ENCODE measurements around the gene SLC25A43. TPM values are rescaled to one million over a fixed set of nuclear protein-coding genes. Genes with fewer than 3 reads are reported as not detected.
"Not testable (repeated sequence)": the region's sequence is repeated elsewhere in the genome, so short reads cannot be mapped to it uniquely, and the experiment has no call there.

The SLC25A43 gene
- total RNA-seq, 1 donor, result 3.0 TPM

DNA sequence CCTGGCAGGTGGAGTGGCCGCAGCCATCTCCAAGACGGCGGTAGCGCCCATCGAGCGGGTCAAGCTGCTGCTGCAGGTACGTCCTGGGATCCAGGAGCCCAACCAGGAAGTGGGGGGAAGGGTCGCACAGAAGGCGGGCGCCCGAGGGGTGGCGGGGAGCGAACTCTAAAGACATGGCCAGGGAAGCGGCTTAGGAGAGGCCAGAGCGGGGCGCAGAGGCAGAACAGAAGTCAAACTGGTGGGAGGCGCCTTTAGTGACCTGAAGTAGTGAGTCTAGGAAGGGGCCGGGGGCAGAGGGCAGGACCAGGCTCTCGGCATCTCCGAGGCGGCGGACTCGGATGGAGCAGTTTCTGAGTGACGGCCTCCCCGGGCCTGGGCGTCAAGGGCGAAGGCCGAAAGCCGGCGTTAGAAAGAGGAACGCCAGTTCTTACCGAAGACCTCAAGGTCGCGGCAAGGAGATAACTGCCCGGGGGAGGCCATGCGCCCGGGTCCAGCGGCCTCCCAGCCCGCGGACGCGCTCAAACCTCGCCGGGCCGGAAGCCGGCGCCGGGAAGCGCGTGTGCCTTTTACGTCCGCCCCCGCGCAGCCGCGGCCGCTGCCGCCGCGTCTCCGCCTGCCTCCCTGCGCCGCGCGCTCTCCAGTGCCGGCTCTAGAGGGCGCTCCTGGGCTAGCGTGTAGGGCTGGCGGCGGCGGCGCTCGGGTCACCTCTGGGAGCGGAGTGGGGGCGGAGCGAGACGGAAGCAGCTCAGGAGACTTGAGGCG, 69.6 kb downstream of the SLC25A43 start:
- Histone ChIP-seq H3K4me3 (ENCODE audit: low read length) (peak overlapping the region; percentile 78), H3K9me3 (ENCODE audit: low read depth, low read length) (no peaks in the 10 kb centered on the region), H3K4me1 (ENCODE audit: insufficient read depth, low read length) (peaks cover 10% of the 10 kb centered on the region), H3K27me3 (ENCODE audit: insufficient read depth, low read length) (no peaks in the 10 kb centered on the region)

DNA sequence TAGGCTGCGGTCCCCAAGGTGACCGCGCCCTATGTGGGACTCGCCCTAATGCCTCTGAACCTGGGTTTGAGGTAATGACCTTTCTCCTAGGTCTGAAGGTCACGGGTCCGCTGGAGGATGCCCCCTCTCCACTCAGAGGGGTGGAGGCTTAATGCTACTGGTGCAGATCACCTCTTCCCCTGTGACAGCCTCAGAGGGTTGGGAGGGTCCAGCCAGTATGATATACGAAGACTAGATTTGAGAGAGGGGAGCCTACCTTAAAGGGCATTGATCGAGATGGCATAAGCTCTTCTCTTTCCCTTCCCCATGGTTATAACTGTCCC, 70.1 kb downstream of the SLC25A43 start:
- H3K4me1 ChIP-seq (ENCODE audit: insufficient read depth, low read length), result peaks cover 10% of the 10 kb centered on the region
- H3K27me3 ChIP-seq (ENCODE audit: insufficient read depth, low read length), result no peaks in the 10 kb centered on the region
- peak overlapping the region; percentile 78 for H3K4me3 ChIP-seq (ENCODE audit: low read length)
- H3K9me3 ChIP-seq (ENCODE audit: low read depth, low read length), result no peaks in the 10 kb centered on the region

GRCh38 chrX:119474615-119475388, 75.7 kb downstream of the SLC25A43 start:
- Histone ChIP-seq H3K4me1 (ENCODE audit: insufficient read depth, low read length) (peaks cover under 1% of the 10 kb centered on the region), H3K9me3 (ENCODE audit: low read depth, low read length) (no peaks in the 10 kb centered on the region), H3K4me3 (ENCODE audit: low read length) (no peak overlapping the region), H3K27me3 (ENCODE audit: insufficient read depth, low read length) (no peaks in the 10 kb centered on the region)

DNA sequence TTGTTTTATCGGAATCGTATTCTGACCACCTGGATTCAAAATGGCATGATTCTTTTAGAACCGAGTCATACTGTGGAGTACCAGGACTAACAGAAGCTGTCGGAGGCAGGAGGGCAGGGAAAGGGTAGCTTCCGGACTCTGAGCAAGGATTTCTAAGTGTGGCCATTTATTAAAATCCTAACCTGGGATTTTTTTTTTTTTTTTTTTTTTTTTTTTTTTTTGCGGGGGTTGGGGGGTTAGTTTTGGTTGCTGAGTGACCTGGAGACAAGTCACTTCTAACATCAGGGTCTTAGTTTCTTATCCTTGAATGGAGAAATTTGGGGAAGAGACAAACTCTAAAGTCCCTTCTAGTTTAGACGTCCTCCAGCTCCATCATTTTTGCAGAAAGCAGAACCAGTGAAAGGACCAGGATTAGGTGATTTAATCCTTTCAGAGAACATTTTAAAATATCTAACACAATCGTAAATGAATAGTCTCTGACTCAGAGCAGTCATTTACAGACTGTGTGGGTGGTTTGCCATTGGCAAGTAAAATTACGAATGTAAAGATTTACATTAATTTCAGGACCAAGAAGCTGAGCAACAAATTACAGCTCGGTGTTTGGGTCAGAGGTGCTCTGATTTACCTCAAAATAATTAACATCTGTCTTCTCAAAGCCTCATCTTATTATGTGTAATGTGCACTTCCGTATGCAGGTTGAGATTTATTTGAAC, 76.4 kb downstream of the SLC25A43 start:
- H3K4me3 ChIP-seq (ENCODE audit: low read length), result no peak overlapping the region
- H3K9me3 ChIP-seq (ENCODE audit: low read depth, low read length), result no peaks in the 10 kb centered on the region
- H3K4me1 ChIP-seq (ENCODE audit: insufficient read depth, low read length), result no peaks in the 10 kb centered on the region
- H3K27me3 ChIP-seq (ENCODE audit: insufficient read depth, low read length), result no peaks in the 10 kb centered on the region

DNA sequence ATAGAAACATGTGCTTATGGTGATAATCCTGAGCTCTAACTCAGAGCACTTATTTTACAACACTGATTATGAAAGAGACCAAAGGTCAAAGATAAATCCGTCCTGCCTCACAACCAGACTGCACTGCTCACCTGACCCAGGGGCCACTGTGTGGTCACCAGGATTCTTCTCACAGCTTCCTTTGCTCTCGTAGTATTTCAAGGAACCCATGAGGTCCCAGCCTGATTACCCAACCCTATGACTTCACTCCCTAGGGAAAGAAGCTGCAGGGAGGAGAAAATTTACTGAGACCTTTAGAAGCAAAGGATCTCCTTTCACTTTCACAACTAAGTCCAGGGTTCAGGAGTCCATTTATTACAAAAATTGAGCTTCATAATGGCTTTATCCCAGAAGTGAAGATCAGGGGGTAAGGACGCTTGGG, 78.7 kb downstream of the SLC25A43 start:
- Histone ChIP-seq H3K4me1 (ENCODE audit: insufficient read depth, low read length) (peaks cover 9% of the 10 kb centered on the region), H3K27me3 (ENCODE audit: insufficient read depth, low read length) (no peaks in the 10 kb centered on the region)

DNA sequence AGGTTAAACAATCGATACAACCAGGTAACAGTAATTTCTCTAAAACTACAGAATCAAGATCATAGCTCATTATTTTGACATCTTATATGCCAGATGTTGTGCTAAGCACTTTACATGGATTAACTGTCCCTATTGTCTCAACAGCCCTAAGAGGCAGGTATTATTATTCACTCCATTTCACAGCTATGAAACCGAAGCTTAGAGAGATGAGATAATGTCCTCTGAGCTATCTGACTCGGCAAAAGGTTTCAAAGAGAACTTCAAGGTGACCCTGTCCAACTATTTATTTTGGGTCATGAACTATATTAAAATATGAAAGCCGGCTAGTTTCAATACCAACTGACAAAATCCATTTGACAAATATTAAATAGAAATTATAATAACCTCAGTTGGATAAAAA, 79.4 kb downstream of the SLC25A43 start:
- Histone ChIP-seq H3K9me3 (ENCODE audit: low read depth, low read length) (no peaks in the 10 kb centered on the region), H3K4me3 (ENCODE audit: low read length) (no peak overlapping the region)

More for the DNA sequence above, 78.7 kb downstream of the SLC25A43 start:
- H3K9me3 ChIP-seq (ENCODE audit: low read depth, low read length), result no peaks in the 10 kb centered on the region
- no peak overlapping the region for H3K4me3 ChIP-seq (ENCODE audit: low read length)

GRCh38 chrX:119479845-119480244, 80.7 kb downstream of the SLC25A43 start:
- Histone ChIP-seq H3K27me3 (ENCODE audit: insufficient read depth, low read length) (no peaks in the 10 kb centered on the region), H3K9me3 (ENCODE audit: low read depth, low read length) (no peaks in the 10 kb centered on the region), H3K4me3 (ENCODE audit: low read length) (no peak overlapping the region), H3K4me1 (ENCODE audit: insufficient read depth, low read length) (peaks cover 9% of the 10 kb centered on the region)

More for the DNA sequence above, 79.4 kb downstream of the SLC25A43 start:
- H3K27me3 ChIP-seq (ENCODE audit: insufficient read depth, low read length), result no peaks in the 10 kb centered on the region
- H3K4me1 ChIP-seq (ENCODE audit: insufficient read depth, low read length), result peaks cover 9% of the 10 kb centered on the region

GRCh38 chrX:119481323-119481801, 82.2 kb downstream of the SLC25A43 start:
- Histone ChIP-seq H3K27me3 (ENCODE audit: insufficient read depth, low read length) (no peaks in the 10 kb centered on the region), H3K9me3 (ENCODE audit: low read depth, low read length) (no peaks in the 10 kb centered on the region), H3K4me1 (ENCODE audit: insufficient read depth, low read length) (peaks cover 9% of the 10 kb centered on the region), H3K4me3 (ENCODE audit: low read length) (no peak overlapping the region)

DNA sequence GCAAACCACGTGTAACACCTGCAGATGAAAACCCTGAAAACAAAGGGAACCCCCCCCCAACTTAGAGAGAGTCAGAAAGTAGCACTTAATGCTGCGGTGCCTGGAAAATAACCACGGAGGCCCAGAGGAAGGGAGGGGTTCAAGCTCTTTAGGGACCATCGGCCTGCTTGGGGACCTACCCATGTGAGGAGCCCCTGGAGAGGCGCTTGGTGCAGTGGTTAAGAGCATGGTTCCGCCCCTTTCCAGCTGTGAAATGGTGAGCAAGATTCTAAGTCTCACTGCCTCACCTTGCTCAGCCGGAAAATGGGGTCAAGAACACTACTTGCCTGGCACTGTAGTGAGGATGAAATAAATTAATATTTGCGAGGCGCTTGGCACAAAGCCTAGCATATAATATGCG, 82.9 kb downstream of the SLC25A43 start:
- Histone ChIP-seq H3K27me3 (ENCODE audit: insufficient read depth, low read length) (no peaks in the 10 kb centered on the region), H3K4me3 (ENCODE audit: low read length) (no peak overlapping the region), H3K4me1 (ENCODE audit: insufficient read depth, low read length) (peaks cover 9% of the 10 kb centered on the region), H3K9me3 (ENCODE audit: low read depth, low read length) (no peaks in the 10 kb centered on the region)

- no peaks in the 10 kb centered on the region for H3K27me3 ChIP-seq (ENCODE audit: insufficient read depth, low read length)
- H3K9me3 ChIP-seq (ENCODE audit: low read depth, low read length), result no peaks in the 10 kb centered on the region
- peaks cover 9% of the 10 kb centered on the region for H3K4me1 ChIP-seq (ENCODE audit: insufficient read depth, low read length)
- H3K4me3 ChIP-seq (ENCODE audit: low read length), result peak overlapping the region; percentile 23
Measured at GRCh38 chrX:119482481-119483480, 83.6 kb downstream of the SLC25A43 start.

- Histone ChIP-seq H3K27me3 (ENCODE audit: insufficient read depth, low read length) (no peaks in the 10 kb centered on the region), H3K4me1 (ENCODE audit: insufficient read depth, low read length) (peaks cover 8% of the 10 kb centered on the region), H3K4me3 (ENCODE audit: low read length) (no peak overlapping the region), H3K9me3 (ENCODE audit: low read depth, low read length) (no peaks in the 10 kb centered on the region)
Measured at GRCh38 chrX:119486745-119487144, 87.6 kb downstream of the SLC25A43 start.

DNA sequence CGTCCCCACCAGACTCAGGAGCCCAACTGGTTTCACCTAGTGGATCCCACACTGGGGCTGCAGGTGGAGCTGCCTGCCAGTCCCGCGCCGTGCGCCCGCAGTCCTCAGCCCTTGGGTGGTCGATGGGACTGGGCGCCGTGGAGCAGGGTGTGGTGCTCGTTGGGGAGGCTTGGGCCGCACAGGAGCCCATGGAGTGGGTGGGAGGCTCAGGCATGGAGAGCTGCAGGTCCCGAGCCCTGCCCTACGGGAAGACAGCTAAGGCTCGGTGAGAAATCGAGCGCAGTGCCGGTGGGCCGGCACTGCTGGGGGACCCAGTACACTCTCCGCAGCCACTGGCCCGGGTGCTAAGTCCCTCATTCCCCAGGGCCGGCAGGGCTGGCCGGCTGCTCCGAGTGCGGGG, 88.6 kb downstream of the SLC25A43 start:
- H3K27me3 ChIP-seq (ENCODE audit: insufficient read depth, low read length); H3K4me3 ChIP-seq (ENCODE audit: low read length); H3K9me3 ChIP-seq (ENCODE audit: low read depth, low read length); H3K4me1 ChIP-seq (ENCODE audit: insufficient read depth, low read length): not testable (repeated sequence)

GRCh38 chrX:119488749-119489148, 89.6 kb downstream of the SLC25A43 start:
- no peak overlapping the region for H3K4me3 ChIP-seq (ENCODE audit: low read length)
- no peaks in the 10 kb centered on the region for H3K9me3 ChIP-seq (ENCODE audit: low read depth, low read length)
- no peaks in the 10 kb centered on the region for H3K4me1 ChIP-seq (ENCODE audit: insufficient read depth, low read length)
- H3K27me3 ChIP-seq (ENCODE audit: insufficient read depth, low read length), result no peaks in the 10 kb centered on the region

All from mononuclear cell (primary cell).